ENCODE measurements around the gene SLC24A3. TPM values are rescaled to one million over a fixed set of nuclear protein-coding genes. Genes with fewer than 3 reads are reported as not detected.

The SLC24A3 gene
- total and polyA plus RNA-seq, 2 of the 13 experiments (the other 11 are each of a cell fraction or from before 2014, with no cell fraction given): not detected

GRCh38 chr20:19310541-19310940, 98.1 kb downstream of the SLC24A3 start (continued):
- TF ChIP-seq SNAPC4 (CRISPR knock-in tag; IDR thresholded peaks at IDR 0.05) (no peak), TBP (CRISPR knock-in tag; IDR thresholded peaks at IDR 0.05) (no peak), ZNF713 (CRISPR knock-in tag; IDR thresholded peaks at IDR 0.05) (no peak), ZNF484 (CRISPR knock-in tag; IDR thresholded peaks at IDR 0.05; ENCODE audit: borderline replicate concordance, low read depth) (no peak), ZNF10 (CRISPR knock-in tag; IDR thresholded peaks at IDR 0.05; ENCODE audit: borderline replicate concordance, low read depth) (no peak)

- Histone ChIP-seq H3K27me3 (ENCODE audit: control insufficient read depth in 1 of 2, insufficient read depth in 2 of 2, low read length in 2 of 2) (no peaks in the 10 kb centered on the region), H2AFZ (ENCODE audit: low read length) (no peak overlapping the region), H3K4me1 (ENCODE audit: insufficient read depth, low read length) (no peaks in the 10 kb centered on the region), H3K9ac (ENCODE audit: insufficient read depth, low read depth, low read length) (no peak overlapping the region), H3K27ac (ENCODE audit: extremely low read length, insufficient read depth, low read length) (no peak overlapping the region), H3K4me3 (replicated peaks in 1 of 3; ENCODE audit: insufficient read depth in 1 of 3, low read depth in 2 of 3, low read length in 3 of 3) (no peak overlapping the region), H3K79me2 (ENCODE audit: insufficient read depth, low read length) (no peaks in the 10 kb centered on the region), H3K9me3 (ENCODE audit: low read length) (no peaks in the 10 kb centered on the region), H4K20me1 (ENCODE audit: insufficient read depth, low read length) (no peaks in the 10 kb centered on the region), H3K4me2 (ENCODE audit: low read depth, low read length) (no peak overlapping the region), H3K36me3 (replicated peaks in 1 of 2; ENCODE audit: control insufficient read depth in 1 of 2, insufficient read depth in 2 of 2, low read length in 2 of 2) (no peaks in the 10 kb centered on the region)
- no peak for FAIRE-seq
- CTCF ChIA-PET (ENCODE audit: low intra/inter-chr PET ratio, low total read pairs): no interaction called here
- POLR2A ChIA-PET: no interaction called here
- WGBS (ENCODE audit: low lambda C conversion rate): 11% methylated on average over 6 of the region's 6 CpGs
- in situ Hi-C loops (cut with HindIII; ENCODE audit: extremely low pct_ligation_motif_present, low pct_unique_long_range_greater_than_20kb): no loop called here
- DNase-seq (ENCODE audit: low spot score): no peak
- ATAC-seq: no peak
- BruUV-seq (replicated peaks): no TSS peak
- intact Hi-C loops (cut with micrococcal nuclease; ENCODE audit: unreplicated experiment): no loop called here
- TF ChIP-seq U2AF2 (IDR thresholded peaks at IDR 0.05; ENCODE audit: low read depth, low read length) (no peak), ZBTB21 (CRISPR knock-in tag; IDR thresholded peaks at IDR 0.05) (no peak), ZNF281 (CRISPR knock-in tag; IDR thresholded peaks at IDR 0.05; ENCODE audit: borderline replicate concordance) (no peak), ARNT (IDR thresholded peaks at IDR 0.05) (no peak), NR3C1 (CRISPR knock-in tag; IDR thresholded peaks at IDR 0.05) (no peak), NFYC (CRISPR knock-in tag; IDR thresholded peaks at IDR 0.05) (no peak), HES4 (CRISPR knock-in tag; IDR thresholded peaks at IDR 0.05; ENCODE audit: borderline replicate concordance) (no peak), AKAP8 (CRISPR knock-in tag; IDR thresholded peaks at IDR 0.05) (no peak), TSC22D2 (CRISPR knock-in tag; IDR thresholded peaks at IDR 0.05; ENCODE audit: borderline replicate concordance) (no peak), SRSF9 (IDR thresholded peaks at IDR 0.05; ENCODE audit: borderline replicate concordance, insufficient read depth, low read depth, low read length, poor library complexity, severe bottlenecking) (no peak), SUZ12 (IDR thresholded peaks at IDR 0.05; ENCODE audit: low read depth, low read length) (no peak), HIVEP1 (CRISPR knock-in tag; IDR thresholded peaks at IDR 0.05) (no peak)
These were observed 101.1 kb downstream of the SLC24A3 start for GRCh38 chr20:19313342-19314069.
